A549 (cell line): Measurements from ENCODE around the gene TDRD3. TPM values are rescaled to one million over a fixed set of nuclear protein-coding genes. Genes with fewer than 3 reads are reported as not detected.
A peak's percentile ranks its signal among the peaks of the same experiment; 100 is the strongest.

Experiments used
- ATAC-seq, 2 experiments: fragments of 200-7000 bp in 1 of 2; fragments of >200 bp in 1 of 2; cut with Nextera tagmentation in 1 of 2; cut with Tn5 transposase in 1 of 2; 3 replicates each; pipeline versions ENCODE4 v1.8.0 to v1.9.1; 2018 to 2020; ENCODE audit warnings: mild to moderate bottlenecking in 1 of 2, moderate library complexity in 1 of 2
- CTCF ChIA-PET: fragments of 300-600 bp; sonication (Branson Sonifier 250); formaldehyde crosslinking; extraction: SDS; loops from one replicate; lab custom pipeline; 2021; ENCODE audit warnings: antibody characterized with exemption, inconsistent platforms; lab: Yijun Ruan, JAX
- POLR2A ChIA-PET: fragments of 350-600 bp; formaldehyde crosslinking; extraction: SDS; loops from one replicate; lab custom pipeline; 2021; ENCODE audit warnings: antibody characterized with exemption, inconsistent platforms; lab: Yijun Ruan, JAX
- DNase-seq, 2 experiments: peaks; one replicate each; pipeline versions ENCODE4 v3.0.0 to v3.0.0-alpha.2; 2011 to 2016; ENCODE audit warnings: low read depth in 1 of 2, low spot score in 1 of 2
- FAIRE-seq: peaks from 2 replicates; lab custom pipeline; 2011; peaks lifted over from hg19 to GRCh38; lab: Jason Lieb, UNC
- H3K27ac ChIP-seq, 2 experiments: fragments of >200 bp; sonication (Bioruptor Twin); formaldehyde crosslinking; 3 replicates each; pipeline ENCODE4 v1.5.1; 2016 to 2017
- H3K4me1 ChIP-seq: fragments of >200 bp; sonication (Bioruptor Twin); formaldehyde crosslinking; 3 replicates; pipeline ENCODE4 v1.6.1; 2016
- H3K4me2 ChIP-seq: fragments of >200 bp; sonication (Bioruptor Twin); formaldehyde crosslinking; 3 replicates; pipeline ENCODE4 v1.6.1; 2016
- H3K4me3 ChIP-seq: fragments of >200 bp; sonication (Bioruptor Twin); formaldehyde crosslinking; 3 replicates; pipeline ENCODE4 v1.5.1; 2016
- H3K9me3 ChIP-seq: fragments of >200 bp; sonication (Bioruptor Twin); formaldehyde crosslinking; 3 replicates; pipeline ENCODE4 v1.6.1; 2016
- ATOH8 ChIP-seq: fragments of 250-450 bp; sonication (Bioruptor Pico); IDR thresholded peaks from 2 replicates; pipeline ENCODE4 v1.5.0; 2020; ENCODE audit warnings: low read depth, mild to moderate bottlenecking, moderate library complexity
- BHLHE40 ChIP-seq: IDR thresholded peaks from 2 replicates; pipeline ENCODE4 v1.6.1; 2012; ENCODE audit warnings: low read depth, low read length, inconsistent platforms
- CBX2 ChIP-seq: fragments of 200-600 bp; sonication (generic); IDR thresholded peaks from 2 replicates; pipeline ENCODE4 v1.6.1; 2016; ENCODE audit warnings: low read depth, mild to moderate bottlenecking, borderline replicate concordance
- E2F6 ChIP-seq: IDR thresholded peaks from 2 replicates; pipeline ENCODE4 v1.6.1; 2012; ENCODE audit warnings: low read depth, borderline replicate concordance
- EHF ChIP-seq: fragments of 250-450 bp; sonication (Bioruptor Pico); IDR thresholded peaks from 2 replicates; pipeline ENCODE4 v1.5.0; 2020; ENCODE audit warnings: mild to moderate bottlenecking
- ESRRA ChIP-seq: fragments of 150-350 bp; IDR thresholded peaks from 2 replicates; pipeline ENCODE4 v1.6.1; 2014; ENCODE audit warnings: mild to moderate bottlenecking, low read length, borderline replicate concordance
- FOSB ChIP-seq: fragments of 250-450 bp; sonication (Bioruptor Pico); IDR thresholded peaks from 2 replicates; pipeline ENCODE4 v1.5.0; 2020; ENCODE audit warnings: mild to moderate bottlenecking, moderate library complexity
- FOSL2 ChIP-seq, 2 experiments: fragments of 450-650 bp in 1 of 2; fragments of >200 bp in 1 of 2; sonication (Bioruptor Twin) in 1 of 2; formaldehyde crosslinking; IDR thresholded peaks; 2 replicates each; pipeline versions ENCODE4 v1.5.0 to v1.6.1; 2016 to 2020; ENCODE audit warnings: mild to moderate bottlenecking in 1 of 2, moderate library complexity in 1 of 2
- HDAC2 ChIP-seq: fragments of 200-600 bp; sonication (generic); IDR thresholded peaks from 2 replicates; pipeline ENCODE4 v1.6.1; 2016
- HES2 ChIP-seq: fragments of >200 bp; sonication (Bioruptor Twin); formaldehyde crosslinking; IDR thresholded peaks from 2 replicates; pipeline ENCODE4 v1.6.1; 2016
- HOXA7 ChIP-seq: fragments of 250-450 bp; sonication (Bioruptor Pico); IDR thresholded peaks from 2 replicates; pipeline ENCODE4 v1.5.0; 2020; ENCODE audit warnings: mild to moderate bottlenecking, moderate library complexity
- MAFK ChIP-seq: fragments of 450-650 bp; IDR thresholded peaks from 2 replicates; pipeline ENCODE4 v1.6.1; 2014; ENCODE audit not compliant: partially characterized antibody
- PHF8 ChIP-seq: fragments of 200-600 bp; sonication (generic); IDR thresholded peaks from 2 replicates; pipeline ENCODE4 v1.6.1; 2016; ENCODE audit warnings: low read depth, mild to moderate bottlenecking, antibody characterized with exemption, moderate library complexity, borderline replicate concordance
- POLR2AphosphoS2 ChIP-seq: conservative IDR thresholded peaks from 2 replicates; pipeline ENCODE4 v1.6.1; 2012; ENCODE audit warnings: low read length, improper control_type of control experiment, inconsistent platforms
- RAD21 ChIP-seq, 2 experiments: fragments of >200 bp in 1 of 2; sonication (Bioruptor Twin) in 1 of 2; formaldehyde crosslinking in 1 of 2; IDR thresholded peaks in 1 of 2; conservative IDR thresholded peaks in 1 of 2; 2 replicates in 1 of 2; 3 replicates in 1 of 2; pipeline ENCODE4 v1.6.1; 2012 to 2018; ENCODE audit warnings: inconsistent platforms in 1 of 2
- RARB ChIP-seq: fragments of 250-450 bp; sonication (Bioruptor Pico); IDR thresholded peaks from 2 replicates; pipeline ENCODE4 v1.8.0; 2021; ENCODE audit warnings: mild to moderate bottlenecking, moderate library complexity
- REST ChIP-seq: fragments of 200-600 bp; sonication (generic); IDR thresholded peaks from 2 replicates; pipeline ENCODE4 v1.6.1; 2016; ENCODE audit warnings: antibody characterized with exemption, mild to moderate bottlenecking, moderate library complexity
- RNF2 ChIP-seq: fragments of 200-600 bp; sonication (generic); IDR thresholded peaks from 2 replicates; pipeline ENCODE4 v1.6.1; 2016; ENCODE audit warnings: low read depth, mild to moderate bottlenecking, antibody characterized with exemption, moderate library complexity, borderline replicate concordance
- SREBF2 ChIP-seq: fragments of 450-650 bp; IDR thresholded peaks from 2 replicates; pipeline ENCODE4 v1.6.1; 2014; ENCODE audit warnings: mild to moderate bottlenecking, moderate library complexity
- ZNF302 ChIP-seq: fragments of 250-450 bp; sonication (Bioruptor Pico); IDR thresholded peaks from 2 replicates; pipeline ENCODE4 v1.9.0; 2021; ENCODE audit warnings: inconsistent platforms, mild to moderate bottlenecking, moderate library complexity
- ZSCAN20 ChIP-seq: fragments of 250-450 bp; sonication (Bioruptor Pico); IDR thresholded peaks from 2 replicates; pipeline ENCODE4 v1.8.0; 2022; ENCODE audit warnings: mild to moderate bottlenecking, moderate library complexity
- WGBS: methylation state at CpG from one replicate; pipeline ENCODE4 v1.1.6; 2017; ENCODE audit errors: missing lambda C conversion rate; 5-methylcytosine and 5-hydroxymethylcytosine counted together
- polyA plus RNA-seq, 4 experiments: library from polyadenylated mRNA; depleted of rRNA in 3 of 4; stranded (reverse); fragments of >200 nt; fragmentation: RNase III in 1 of 4; extraction: RNeasy Plus Mini Kit Qiagen cat#74134 plus additional on column Dnase treatment in 1 of 4; gene quantifications; 2 replicates in 3 of 4; 3 replicates in 1 of 4; pipeline ENCODE4 v1.2.3, GENCODE V29; 2011 to 2017

TDRD3 gene
- polyA plus RNA-seq, 2 of the 4 experiments (the other 2 are of a cell fraction), result 5.7 to 11.8 TPM

GRCh38 chr13:60583196-60583888, 186.3 kb downstream of the TDRD3 start:
- 79% methylated on average over 9 of the region's 9 CpGs for whole genome bisulfite sequencing
- ChIA-PET CTCF (no interaction called here), POLR2A (no interaction called here)
- no peak overlapping the region for H3K4me2 ChIP-seq
- ATAC-seq (no peak), FAIRE-seq (no peak), DNase-seq (no peak)
- TF ChIP-seq BHLHE40 (no peak), ESRRA (no peak), ZSCAN20 (CRISPR knock-in tag) (no peak), RAD21 (conservative IDR thresholded peaks at IDR 0.05 in 1 of 2, IDR thresholded peaks at IDR 0.05 in 1 of 2) (no peak), FOSL2 (IDR thresholded peaks at IDR 0.05) (no peak), FOSL2 (CRISPR knock-in tag; IDR thresholded peaks at IDR 0.05) (no peak), PHF8 (no peak), ZNF302 (CRISPR knock-in tag) (no peak), FOSB (no peak), HES2 (no peak), SREBF2 (no peak), HOXA7 (CRISPR knock-in tag) (no peak), CBX2 (no peak), E2F6 (no peak), MAFK (no peak)
- no peaks in the 10 kb centered on the region for H3K4me1 ChIP-seq
- H3K9me3 ChIP-seq, result no peaks in the 10 kb centered on the region
- no peak overlapping the region for H3K4me3 ChIP-seq
- H3K27ac ChIP-seq, result no peak overlapping the region

- WGBS, result 79% methylated on average over 15 of the region's 15 CpGs
- Histone ChIP-seq H3K4me2 (no peak overlapping the region), H3K27ac (no peak overlapping the region), H3K4me3 (no peak overlapping the region), H3K9me3 (no peaks in the 10 kb centered on the region), H3K4me1 (no peaks in the 10 kb centered on the region)
- FAIRE-seq, result no peak
- no peak for ATAC-seq
- POLR2A ChIA-PET, result no interaction called here
- CTCF ChIA-PET, result no interaction called here
- peak in 1 of 2 experiments; percentile 6 for DNase-seq
- TF ChIP-seq RNF2 (no peak), HDAC2 (no peak)
Observed at GRCh38 chr13:60583911-60584753, 187.1 kb downstream of the TDRD3 start.

GRCh38 chr13:60584976-60585375, 188.0 kb downstream of the TDRD3 start:
- ChIA-PET CTCF (no interaction called here), POLR2A (no interaction called here)
- FAIRE-seq, result no peak
- no peak overlapping the region for H3K27ac ChIP-seq
- H3K4me2 ChIP-seq, result no peak overlapping the region
- WGBS, result 83% methylated on average over 7 of the region's 11 CpGs
- ATAC-seq, result no peak
- TF ChIP-seq RARB (CRISPR knock-in tag), result no peak
- TF ChIP-seq EHF, result no peak
- no peak for TF ChIP-seq ATOH8
- no peak for TF ChIP-seq ZNF302 (CRISPR knock-in tag)
- TF ChIP-seq REST, result no peak
- no peak for TF ChIP-seq POLR2AphosphoS2
- TF ChIP-seq MAFK, result no peak
- H3K4me3 ChIP-seq, result no peak overlapping the region
- H3K9me3 ChIP-seq, result no peaks in the 10 kb centered on the region
- no peak for DNase-seq
- H3K4me1 ChIP-seq, result no peaks in the 10 kb centered on the region
